Neural cell (in vitro differentiated cells): Measurements from ENCODE around the gene MED14. TPM values are rescaled to one million over a fixed set of nuclear protein-coding genes. Genes with fewer than 3 reads are reported as not detected.

ENCODE experiments used
- H2AFZ ChIP-seq: fragments of 200-600, 300-800 bp; sonication (generic), shearing (Covaris generic); 2 replicates; pipeline ENCODE4 v1.6.0; 2014; ENCODE audit warnings: low read depth, mild to moderate bottlenecking, antibody characterized with exemption, low read length, moderate library complexity
- H3F3A ChIP-seq: fragments of 200-600 bp; shearing (Covaris generic); 2 replicates; pipeline ENCODE4 v1.6.1; 2016; ENCODE audit warnings: mild to moderate bottlenecking, moderate library complexity, mixed read lengths, antibody characterized with exemption, low read length; ENCODE audit not compliant: insufficient read depth, poor library complexity, severe bottlenecking
- H3K27ac ChIP-seq: fragments of 200-600, 300-800 bp; sonication (generic), shearing (Covaris generic); 2 replicates; pipeline ENCODE4 v1.5.1; 2014; ENCODE audit warnings: mild to moderate bottlenecking, low read length, moderate library complexity
- H3K27me3 ChIP-seq: fragments of 300-800, 200-600 bp; sonication (generic), shearing (Covaris generic); 2 replicates; pipeline ENCODE4 v1.6.0; 2014; ENCODE audit warnings: mild to moderate bottlenecking, low read depth, low read length, moderate library complexity; ENCODE audit not compliant: insufficient read depth
- H3K36me3 ChIP-seq: fragments of 300-800, 200-600 bp; sonication (generic), shearing (Covaris generic); 2 replicates; pipeline ENCODE4 v1.5.1; 2014; ENCODE audit warnings: mild to moderate bottlenecking, antibody characterized with exemption, low read length, moderate library complexity; ENCODE audit not compliant: insufficient read depth
- H3K4me2 ChIP-seq: fragments of 300-800, 200-600 bp; sonication (generic), shearing (Covaris generic); 2 replicates; pipeline ENCODE4 v1.6.0; 2014; ENCODE audit warnings: mild to moderate bottlenecking, low read length
- H3K4me3 ChIP-seq: fragments of 300-800, 200-600 bp; sonication (generic), shearing (Covaris generic); 2 replicates; pipeline ENCODE4 v1.5.1; 2014; ENCODE audit warnings: mild to moderate bottlenecking, low read length, moderate library complexity
- H3K79me2 ChIP-seq: fragments of 200-600 bp; shearing (Covaris generic); replicated peaks from 2 replicates; pipeline ENCODE4 v1.6.0; 2014; ENCODE audit warnings: mild to moderate bottlenecking, low read length, moderate library complexity; ENCODE audit not compliant: insufficient read depth
- H3K9ac ChIP-seq: fragments of 300-800, 200-600 bp; sonication (generic), shearing (Covaris generic); 2 replicates; pipeline ENCODE4 v1.6.1; 2016; ENCODE audit warnings: mild to moderate bottlenecking, low read length, mixed read lengths
- H3K9me2 ChIP-seq: fragments of 200-600 bp; shearing (Covaris generic); 2 replicates; pipeline ENCODE4 v1.6.1; 2016; ENCODE audit warnings: mild to moderate bottlenecking, low read length, mixed read lengths; ENCODE audit not compliant: insufficient read depth
- H3K9me3 ChIP-seq: fragments of 200-600, 300-800 bp; sonication (generic), shearing (Covaris generic); 2 replicates; pipeline ENCODE4 v1.6.1; 2016; ENCODE audit warnings: mild to moderate bottlenecking, mixed run types, low read length, moderate library complexity, mixed read lengths
- H4K20me1 ChIP-seq: fragments of 200-600 bp; shearing (Covaris generic); 2 replicates; pipeline ENCODE4 v1.6.1; 2016; ENCODE audit warnings: mild to moderate bottlenecking, mixed run types; ENCODE audit not compliant: insufficient read depth
- CTCF ChIP-seq: fragments of 450-650 bp; IDR thresholded peaks from 2 replicates; pipeline ENCODE4 v1.5.1; 2014; ENCODE audit warnings: antibody characterized with exemption, mild to moderate bottlenecking, moderate library complexity; ENCODE audit not compliant: poor library complexity, severe bottlenecking
- EP300 ChIP-seq: fragments of 450-650 bp; conservative IDR thresholded peaks from 2 replicates; pipeline ENCODE4 v1.6.1; 2014; ENCODE audit warnings: antibody characterized with exemption, mild to moderate bottlenecking, moderate library complexity; ENCODE audit not compliant: poor library complexity, severe bottlenecking
- EZH2 ChIP-seq: fragments of 200-600, 300-800 bp; shearing (Covaris generic), sonication (generic); IDR thresholded peaks from 2 replicates; pipeline ENCODE4 v1.6.1; 2014; ENCODE audit warnings: antibody characterized with exemption, low read length, borderline replicate concordance, mild to moderate bottlenecking; ENCODE audit not compliant: insufficient read depth, poor library complexity, severe bottlenecking
- MXI1 ChIP-seq: fragments of 450-650 bp; conservative IDR thresholded peaks from 2 replicates; pipeline ENCODE4 v1.6.1; 2014; ENCODE audit warnings: antibody characterized with exemption, mild to moderate bottlenecking; ENCODE audit not compliant: poor library complexity, severe bottlenecking
- POLR2AphosphoS5 ChIP-seq: IDR thresholded peaks from 2 replicates; pipeline ENCODE4 v1.6.1; 2012
- RAD21 ChIP-seq: fragments of 450-650 bp; conservative IDR thresholded peaks from 2 replicates; pipeline ENCODE4 v1.6.1; 2014; ENCODE audit warnings: antibody characterized with exemption, mild to moderate bottlenecking, moderate library complexity
- REST ChIP-seq: IDR thresholded peaks from 2 replicates; pipeline ENCODE4 v1.6.1; 2012; ENCODE audit warnings: borderline replicate concordance
- SMC3 ChIP-seq: fragments of 450-650 bp; conservative IDR thresholded peaks from 2 replicates; pipeline ENCODE4 v1.6.1; 2014; ENCODE audit warnings: antibody characterized with exemption, mild to moderate bottlenecking, moderate library complexity; ENCODE audit not compliant: poor library complexity
- TAF1 ChIP-seq: IDR thresholded peaks from 2 replicates; pipeline ENCODE4 v1.6.1; 2012; ENCODE audit warnings: low read depth
- polyA plus RNA-seq: library from polyadenylated mRNA; depleted of rRNA; stranded (reverse); fragments of >200 nt; gene quantifications from 2 replicates; pipeline ENCODE4 v1.2.3, GENCODE V29; 2014

Gene MED14
- polyA plus RNA-seq, 1 donor from 2014 or later: 22.4 TPM

- no peak overlapping the region for H2AFZ ChIP-seq
- H3F3A ChIP-seq: no peaks in the 10 kb centered on the region
- no peak overlapping the region for H3K4me3 ChIP-seq
- H3K27ac ChIP-seq: no peak overlapping the region
- H3K27me3 ChIP-seq: no peaks in the 10 kb centered on the region
- no peaks in the 10 kb centered on the region for H4K20me1 ChIP-seq
- no peaks in the 10 kb centered on the region for H3K36me3 ChIP-seq
- H3K9ac ChIP-seq: no peak overlapping the region
- TF ChIP-seq CTCF: no peak
- TF ChIP-seq SMC3: no peak
- no peak for TF ChIP-seq MXI1
- no peaks in the 10 kb centered on the region for H3K9me2 ChIP-seq
- peaks cover 37% of the 10 kb centered on the region for H3K79me2 ChIP-seq
- H3K9me3 ChIP-seq: no peaks in the 10 kb centered on the region
- H3K4me2 ChIP-seq: no peak overlapping the region
Observed at GRCh38 chrX:40729598-40730584, 5.5 kb downstream of the MED14 start.

- no peaks in the 10 kb centered on the region for H3K9me2 ChIP-seq
- no peak for TF ChIP-seq RAD21
- TF ChIP-seq SMC3: no peak
- no peaks in the 10 kb centered on the region for H3K27me3 ChIP-seq
- no peak overlapping the region for H3K27ac ChIP-seq
- no peak overlapping the region for H3K9ac ChIP-seq
- no peak overlapping the region for H3K4me3 ChIP-seq
- peaks cover 19% of the 10 kb centered on the region for H3K79me2 ChIP-seq
- H3K36me3 ChIP-seq: no peaks in the 10 kb centered on the region
- H4K20me1 ChIP-seq: no peaks in the 10 kb centered on the region
- H3K4me2 ChIP-seq: no peak overlapping the region
- no peaks in the 10 kb centered on the region for H3F3A ChIP-seq
- H3K9me3 ChIP-seq: no peaks in the 10 kb centered on the region
- no peak overlapping the region for H2AFZ ChIP-seq
Observed at GRCh38 chrX:40727581-40728252, 7.6 kb downstream of the MED14 start.

- H3K27ac ChIP-seq: no peak overlapping the region
- no peaks in the 10 kb centered on the region for H3K9me2 ChIP-seq
- no peaks in the 10 kb centered on the region for H3K9me3 ChIP-seq
- no peaks in the 10 kb centered on the region for H3K36me3 ChIP-seq
- no peak overlapping the region for H3K9ac ChIP-seq
- no peaks in the 10 kb centered on the region for H4K20me1 ChIP-seq
- no peak overlapping the region for H2AFZ ChIP-seq
- no peak overlapping the region for H3K4me3 ChIP-seq
- no peaks in the 10 kb centered on the region for H3K27me3 ChIP-seq
- TF ChIP-seq SMC3: no peak
- TF ChIP-seq REST: no peak
- no peak for TF ChIP-seq RAD21
- no peak for TF ChIP-seq EP300
- TF ChIP-seq TAF1: no peak
- no peak for TF ChIP-seq EZH2
- no peak for TF ChIP-seq CTCF
- TF ChIP-seq MXI1: no peak
- TF ChIP-seq POLR2AphosphoS5: no peak
- no peak overlapping the region for H3K4me2 ChIP-seq
- peaks cover 16% of the 10 kb centered on the region for H3K79me2 ChIP-seq
- no peaks in the 10 kb centered on the region for H3F3A ChIP-seq
Observed at GRCh38 chrX:40727093-40727492, 8.2 kb downstream of the MED14 start.
